ENCODE data around the gene SBNO2. TPM values are rescaled to one million over a fixed set of nuclear protein-coding genes. Genes with fewer than 3 reads are reported as not detected.

Gene SBNO2
- total and polyA plus RNA-seq, 4 donors: 2.2 to 25.0 (median 15.0) TPM

DNA sequence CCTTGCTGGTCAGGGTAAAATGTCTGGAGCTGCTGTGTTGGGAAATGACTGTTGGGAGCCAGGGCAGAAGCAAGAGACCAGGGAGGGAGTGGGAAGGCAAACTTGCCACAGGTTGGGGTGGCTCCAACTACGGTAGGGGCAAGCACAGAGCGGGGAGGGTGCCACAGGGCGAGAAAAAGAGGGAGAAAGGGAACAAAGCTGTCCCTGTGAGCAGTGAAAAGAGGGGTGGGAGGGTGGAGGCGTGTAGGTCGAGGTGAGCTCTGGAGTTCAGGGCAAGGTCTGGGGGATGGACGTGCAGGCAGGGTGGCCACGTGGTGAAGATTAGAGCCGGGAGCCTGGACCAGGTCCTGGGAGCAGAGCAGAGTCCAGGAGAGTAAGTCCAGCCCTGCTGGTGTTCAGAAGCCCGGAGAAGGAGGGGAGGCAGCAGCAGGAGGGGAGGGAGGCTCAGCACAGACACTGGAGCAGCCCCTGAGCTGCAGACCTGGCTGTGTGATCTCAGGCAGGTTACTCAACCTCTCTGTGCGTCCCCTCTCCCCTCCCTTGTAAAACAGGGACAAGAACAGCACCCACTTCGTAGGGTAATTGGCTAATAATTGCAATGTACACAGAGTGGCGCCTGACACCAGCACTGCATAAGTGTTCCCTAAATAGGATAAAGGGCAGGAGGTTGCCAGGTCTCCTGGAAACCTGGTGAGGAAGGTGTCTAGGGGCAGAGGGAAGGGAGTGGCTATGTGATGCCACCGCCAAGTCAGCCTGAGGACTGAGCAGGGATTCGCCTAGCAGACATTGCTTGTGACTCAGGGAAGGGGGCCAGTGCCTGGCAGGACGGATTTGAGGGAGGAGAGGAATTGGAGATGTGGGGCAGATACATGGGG lies 75.7 kb downstream of the SBNO2 start (continued):
- TF ChIP-seq, protein P1, sequence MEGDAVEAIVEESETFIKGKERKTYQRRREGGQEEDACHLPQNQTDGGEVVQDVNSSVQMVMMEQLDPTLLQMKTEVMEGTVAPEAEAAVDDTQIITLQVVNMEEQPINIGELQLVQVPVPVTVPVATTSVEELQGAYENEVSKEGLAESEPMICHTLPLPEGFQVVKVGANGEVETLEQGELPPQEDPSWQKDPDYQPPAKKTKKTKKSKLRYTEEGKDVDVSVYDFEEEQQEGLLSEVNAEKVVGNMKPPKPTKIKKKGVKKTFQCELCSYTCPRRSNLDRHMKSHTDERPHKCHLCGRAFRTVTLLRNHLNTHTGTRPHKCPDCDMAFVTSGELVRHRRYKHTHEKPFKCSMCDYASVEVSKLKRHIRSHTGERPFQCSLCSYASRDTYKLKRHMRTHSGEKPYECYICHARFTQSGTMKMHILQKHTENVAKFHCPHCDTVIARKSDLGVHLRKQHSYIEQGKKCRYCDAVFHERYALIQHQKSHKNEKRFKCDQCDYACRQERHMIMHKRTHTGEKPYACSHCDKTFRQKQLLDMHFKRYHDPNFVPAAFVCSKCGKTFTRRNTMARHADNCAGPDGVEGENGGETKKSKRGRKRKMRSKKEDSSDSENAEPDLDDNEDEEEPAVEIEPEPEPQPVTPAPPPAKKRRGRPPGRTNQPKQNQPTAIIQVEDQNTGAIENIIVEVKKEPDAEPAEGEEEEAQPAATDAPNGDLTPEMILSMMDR (IDR thresholded peaks at IDR 0.05; ENCODE audit: low read depth, low read length, missing input control): no peak
- TF ChIP-seq RXRA (IDR thresholded peaks at IDR 0.05) (peak; percentile 27 to 63), HNF4A (conservative IDR thresholded peaks at IDR 0.05) (peak; percentile 86 to 91)

DNA sequence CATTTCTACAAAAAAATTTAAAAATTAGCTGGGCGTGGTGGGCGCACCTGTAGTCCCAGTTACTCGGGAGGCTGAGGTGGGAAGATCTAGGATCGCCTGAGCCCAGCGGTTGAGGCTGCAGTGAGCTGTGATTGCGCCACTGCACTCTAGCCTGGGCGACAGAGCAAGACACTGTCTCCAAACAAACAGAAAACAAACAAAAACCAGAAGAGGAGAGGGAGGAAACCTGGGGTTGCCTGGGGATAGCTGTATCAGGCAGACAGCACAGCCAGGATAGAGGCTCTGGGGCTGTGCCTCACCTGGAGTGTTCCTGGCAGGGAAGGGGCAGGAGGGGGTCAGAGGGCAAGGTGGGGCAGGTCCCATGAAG lies 76.3 kb downstream of the SBNO2 start:
- Histone ChIP-seq H3K4me1 (ENCODE audit: control insufficient read depth in 4 of 4, insufficient read depth in 4 of 4, low read length in 3 of 4) (peaks cover 18 to 69% (median 50%) of the 10 kb centered on the region in 4 donors), H3K27me3 (ENCODE audit: control insufficient read depth in 4 of 4, insufficient read depth in 4 of 4, low read length in 3 of 4) (no peaks in the 10 kb centered on the region), H3K36me3 (ENCODE audit: control insufficient read depth in 4 of 4, insufficient read depth in 3 of 4, low read depth in 1 of 4, low read length in 3 of 4) (peaks cover 0 to 1% (median 0%) of the 10 kb centered on the region in 4 donors), H3K27ac (ENCODE audit: low read depth in 1 of 2, low read length in 2 of 2) (peak overlapping the region; percentile 88 to 97), H3K4me3 (ENCODE audit: low read depth in 1 of 3, low read length in 3 of 3) (no peak overlapping the region), H3K9ac (ENCODE audit: low read depth in 1 of 2, low read length in 2 of 2) (peak overlapping the region in 1 of 2 donors; percentile 73), H3K9me3 (ENCODE audit: control insufficient read depth in 4 of 4, low read length in 3 of 4) (no peaks in the 10 kb centered on the region)
- WGBS: 24% methylated on average over 7 of the region's 7 CpGs
- no peak for DNase-seq (ENCODE audit: low spot score)
- TF ChIP-seq JUND (IDR thresholded peaks at IDR 0.05) (peak; percentile 53 to 54), HNF4G (IDR thresholded peaks at IDR 0.05) (no peak), EGR1 (IDR thresholded peaks at IDR 0.05; ENCODE audit: low read depth in 2 of 2) (peak in 1 of 2 donors; percentile 61), RXRA (IDR thresholded peaks at IDR 0.05) (peak; percentile 89 to 92), HNF4A (conservative IDR thresholded peaks at IDR 0.05) (peak in 1 of 2 donors; percentile 56), FOXA1 (IDR thresholded peaks at IDR 0.05) (no peak), NR2F2 (IDR thresholded peaks at IDR 0.05) (peak; percentile 81), SP1 (IDR thresholded peaks at IDR 0.05) (peak; percentile 81), GABPA (IDR thresholded peaks at IDR 0.05 in 1 of 2, conservative IDR thresholded peaks at IDR 0.05 in 1 of 2) (peak in 1 of 2 donors; percentile 19), RAD21 (IDR thresholded peaks at IDR 0.05) (peak in 1 of 2 donors; percentile 38), TAF1 (conservative IDR thresholded peaks at IDR 0.05) (no peak), FOXA2 (IDR thresholded peaks at IDR 0.05) (peak; percentile 33), YY1 (IDR thresholded peaks at IDR 0.05) (no peak)
- TF ChIP-seq, protein P2, sequence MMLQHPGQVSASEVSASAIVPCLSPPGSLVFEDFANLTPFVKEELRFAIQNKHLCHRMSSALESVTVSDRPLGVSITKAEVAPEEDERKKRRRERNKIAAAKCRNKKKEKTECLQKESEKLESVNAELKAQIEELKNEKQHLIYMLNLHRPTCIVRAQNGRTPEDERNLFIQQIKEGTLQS (IDR thresholded peaks at IDR 0.05): no peak
- TF ChIP-seq, protein P1 (IDR thresholded peaks at IDR 0.05; ENCODE audit: low read depth, low read length, missing input control): no peak
- TF ChIP-seq, protein P3, sequence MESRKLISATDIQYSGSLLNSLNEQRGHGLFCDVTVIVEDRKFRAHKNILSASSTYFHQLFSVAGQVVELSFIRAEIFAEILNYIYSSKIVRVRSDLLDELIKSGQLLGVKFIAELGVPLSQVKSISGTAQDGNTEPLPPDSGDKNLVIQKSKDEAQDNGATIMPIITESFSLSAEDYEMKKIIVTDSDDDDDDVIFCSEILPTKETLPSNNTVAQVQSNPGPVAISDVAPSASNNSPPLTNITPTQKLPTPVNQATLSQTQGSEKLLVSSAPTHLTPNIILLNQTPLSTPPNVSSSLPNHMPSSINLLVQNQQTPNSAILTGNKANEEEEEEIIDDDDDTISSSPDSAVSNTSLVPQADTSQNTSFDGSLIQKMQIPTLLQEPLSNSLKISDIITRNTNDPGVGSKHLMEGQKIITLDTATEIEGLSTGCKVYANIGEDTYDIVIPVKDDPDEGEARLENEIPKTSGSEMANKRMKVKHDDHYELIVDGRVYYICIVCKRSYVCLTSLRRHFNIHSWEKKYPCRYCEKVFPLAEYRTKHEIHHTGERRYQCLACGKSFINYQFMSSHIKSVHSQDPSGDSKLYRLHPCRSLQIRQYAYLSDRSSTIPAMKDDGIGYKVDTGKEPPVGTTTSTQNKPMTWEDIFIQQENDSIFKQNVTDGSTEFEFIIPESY (IDR thresholded peaks at IDR 0.05): no peak
- TF ChIP-seq, protein P4, sequence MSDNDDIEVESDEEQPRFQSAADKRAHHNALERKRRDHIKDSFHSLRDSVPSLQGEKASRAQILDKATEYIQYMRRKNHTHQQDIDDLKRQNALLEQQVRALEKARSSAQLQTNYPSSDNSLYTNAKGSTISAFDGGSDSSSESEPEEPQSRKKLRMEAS (IDR thresholded peaks at IDR 0.05): peak; percentile 17
- TF ChIP-seq, protein P5, sequence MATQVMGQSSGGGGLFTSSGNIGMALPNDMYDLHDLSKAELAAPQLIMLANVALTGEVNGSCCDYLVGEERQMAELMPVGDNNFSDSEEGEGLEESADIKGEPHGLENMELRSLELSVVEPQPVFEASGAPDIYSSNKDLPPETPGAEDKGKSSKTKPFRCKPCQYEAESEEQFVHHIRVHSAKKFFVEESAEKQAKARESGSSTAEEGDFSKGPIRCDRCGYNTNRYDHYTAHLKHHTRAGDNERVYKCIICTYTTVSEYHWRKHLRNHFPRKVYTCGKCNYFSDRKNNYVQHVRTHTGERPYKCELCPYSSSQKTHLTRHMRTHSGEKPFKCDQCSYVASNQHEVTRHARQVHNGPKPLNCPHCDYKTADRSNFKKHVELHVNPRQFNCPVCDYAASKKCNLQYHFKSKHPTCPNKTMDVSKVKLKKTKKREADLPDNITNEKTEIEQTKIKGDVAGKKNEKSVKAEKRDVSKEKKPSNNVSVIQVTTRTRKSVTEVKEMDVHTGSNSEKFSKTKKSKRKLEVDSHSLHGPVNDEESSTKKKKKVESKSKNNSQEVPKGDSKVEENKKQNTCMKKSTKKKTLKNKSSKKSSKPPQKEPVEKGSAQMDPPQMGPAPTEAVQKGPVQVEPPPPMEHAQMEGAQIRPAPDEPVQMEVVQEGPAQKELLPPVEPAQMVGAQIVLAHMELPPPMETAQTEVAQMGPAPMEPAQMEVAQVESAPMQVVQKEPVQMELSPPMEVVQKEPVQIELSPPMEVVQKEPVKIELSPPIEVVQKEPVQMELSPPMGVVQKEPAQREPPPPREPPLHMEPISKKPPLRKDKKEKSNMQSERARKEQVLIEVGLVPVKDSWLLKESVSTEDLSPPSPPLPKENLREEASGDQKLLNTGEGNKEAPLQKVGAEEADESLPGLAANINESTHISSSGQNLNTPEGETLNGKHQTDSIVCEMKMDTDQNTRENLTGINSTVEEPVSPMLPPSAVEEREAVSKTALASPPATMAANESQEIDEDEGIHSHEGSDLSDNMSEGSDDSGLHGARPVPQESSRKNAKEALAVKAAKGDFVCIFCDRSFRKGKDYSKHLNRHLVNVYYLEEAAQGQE (IDR thresholded peaks at IDR 0.05): peak; percentile 24

Data from liver (tissue), 9 donors.